GM21723 (cell line): ENCODE results near the gene CDYL2.
"Not testable (repeated sequence)": the region's sequence is repeated elsewhere in the genome, so short reads cannot be mapped to it uniquely, and the experiment has no call there.

ENCODE experiments used
- ATAC-seq: cut with Tn5 transposase; IDR thresholded peaks from one replicate; pipeline ENCODE4 v1.9.1; 2021; ENCODE audit warnings: mild to moderate bottlenecking, moderate library complexity; ENCODE audit not compliant: unreplicated experiment

The CDYL2 gene

GRCh38 chr16:80751167-80751566 is 53.2 kb downstream of the CDYL2 start:
- no peak for ATAC-seq

DNA sequence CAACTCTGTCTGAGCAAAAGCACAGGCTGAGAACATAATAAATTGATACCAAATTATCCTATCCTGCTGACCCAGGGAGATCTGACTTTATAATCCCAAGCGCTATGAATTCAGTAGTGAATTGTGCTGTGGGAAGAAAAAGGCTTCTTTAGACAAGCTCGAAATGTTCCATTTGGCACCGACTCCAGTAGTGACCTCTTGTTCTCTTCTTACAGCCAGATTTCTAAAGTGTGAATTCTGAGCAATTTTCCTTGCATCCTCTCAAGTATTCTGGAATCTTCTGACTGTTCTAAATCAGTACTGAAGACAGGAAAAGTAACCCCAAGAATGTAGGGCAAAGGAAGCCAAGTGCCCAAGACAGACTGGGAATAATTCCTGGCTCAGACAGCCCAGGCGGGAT is 58.2 kb downstream of the CDYL2 start:
- no peak for ATAC-seq

GRCh38 chr16:80744856-80745255 is 59.5 kb downstream of the CDYL2 start:
- ATAC-seq: no peak

GRCh38 chr16:80743772-80744171 is 60.6 kb downstream of the CDYL2 start:
- ATAC-seq: no peak

GRCh38 chr16:80743273-80743672 is 61.1 kb downstream of the CDYL2 start:
- ATAC-seq: no peak

DNA sequence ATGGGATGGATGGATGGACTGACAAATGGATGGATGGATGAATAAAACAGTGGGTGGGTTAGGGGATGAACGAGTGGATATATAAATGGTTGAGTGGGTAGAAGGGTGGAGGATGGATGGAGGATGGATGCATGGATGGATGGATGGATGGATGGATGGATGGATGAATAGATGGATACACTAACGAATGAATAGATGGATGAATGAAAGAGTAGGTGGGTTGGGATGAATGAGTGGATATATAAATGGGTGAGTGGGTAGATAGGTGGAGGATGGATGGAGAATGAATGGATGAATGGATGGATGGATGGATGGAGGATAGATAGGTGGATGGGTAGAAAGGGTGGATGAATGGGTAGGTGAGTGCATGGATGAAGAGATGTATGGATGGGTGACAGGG is 62.1 kb downstream of the CDYL2 start:
- ATAC-seq: no peak

DNA sequence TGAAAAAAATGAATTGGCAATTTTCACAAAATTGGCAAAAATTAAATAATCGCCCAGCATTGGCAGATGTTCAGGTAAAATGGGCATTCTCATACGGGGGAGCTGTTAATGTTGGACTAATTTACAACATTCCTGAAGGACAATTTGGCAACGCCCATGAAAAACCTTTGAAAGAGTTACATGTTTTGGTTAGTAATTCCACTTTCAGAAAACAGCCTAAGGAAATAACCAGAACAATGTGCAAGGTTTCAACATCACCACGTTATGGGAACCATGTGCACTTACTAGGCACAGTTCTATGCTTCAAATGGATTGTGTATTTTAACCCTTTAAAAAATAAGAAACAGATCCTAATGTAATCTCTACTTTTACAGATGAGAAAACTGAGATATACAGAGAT is 62.7 kb downstream of the CDYL2 start:
- no peak for ATAC-seq

DNA sequence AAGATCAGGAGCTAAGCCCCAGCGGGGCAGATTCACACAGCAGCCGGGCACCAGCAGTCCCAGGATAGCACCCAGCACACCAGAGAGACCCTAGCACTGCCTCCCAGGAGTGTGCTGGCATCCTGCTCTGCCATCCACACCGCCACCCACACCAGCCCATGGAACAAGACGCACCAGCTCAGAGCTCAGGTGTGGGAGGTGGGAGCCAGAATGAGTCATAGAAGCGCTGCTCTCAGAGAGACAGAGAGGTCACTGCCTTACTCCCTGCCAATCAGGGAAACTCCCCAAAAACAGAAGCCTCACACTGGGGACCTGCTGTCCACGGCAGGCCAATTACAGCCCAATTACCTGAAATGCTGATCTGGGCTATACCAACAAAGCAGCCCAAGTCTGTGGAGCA is 64.9 kb downstream of the CDYL2 start:
- no peak for ATAC-seq

DNA sequence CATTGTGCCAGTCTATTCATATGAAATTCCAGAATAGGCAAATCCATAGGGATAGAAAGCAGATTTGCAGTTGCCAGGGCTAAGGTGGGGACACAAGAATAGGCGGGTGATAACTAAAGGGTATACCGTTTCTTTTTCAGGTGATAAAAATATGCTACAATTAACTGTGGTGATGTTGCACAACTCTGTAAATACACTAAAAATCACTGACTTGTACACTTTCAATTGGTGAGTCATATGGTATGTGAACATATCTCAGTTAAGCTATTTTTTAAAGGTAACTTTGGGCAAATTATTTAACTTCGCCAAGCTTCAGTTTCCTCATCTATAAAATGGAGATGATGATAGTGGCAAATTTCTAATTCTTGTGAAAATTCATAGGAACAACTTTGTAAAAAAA is 65.9 kb downstream of the CDYL2 start:
- ATAC-seq: no peak

- no peak for ATAC-seq
Observed at GRCh38 chr16:80735846-80736245, 68.6 kb downstream of the CDYL2 start.

GRCh38 chr16:80733407-80733806 is 71.0 kb downstream of the CDYL2 start:
- no peak for ATAC-seq

DNA sequence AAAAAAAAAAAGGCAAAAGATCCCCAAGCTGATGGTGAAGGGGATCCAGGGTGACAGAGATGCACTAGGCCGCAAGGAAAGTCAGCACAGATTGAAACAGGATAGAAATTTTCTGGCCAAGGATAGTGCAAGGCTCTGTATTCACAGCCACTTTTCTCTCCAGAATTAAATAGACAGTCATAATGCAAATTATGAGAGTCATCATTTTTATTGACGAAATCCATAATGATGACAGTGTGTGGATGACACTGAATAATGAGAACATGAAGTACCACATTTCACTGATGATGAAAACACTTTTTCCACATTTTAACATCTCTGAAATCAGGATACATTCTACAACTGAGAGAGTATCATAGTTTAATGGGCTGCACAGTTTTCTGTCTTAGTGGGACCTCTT is 72.5 kb downstream of the CDYL2 start:
- no peak for ATAC-seq

DNA sequence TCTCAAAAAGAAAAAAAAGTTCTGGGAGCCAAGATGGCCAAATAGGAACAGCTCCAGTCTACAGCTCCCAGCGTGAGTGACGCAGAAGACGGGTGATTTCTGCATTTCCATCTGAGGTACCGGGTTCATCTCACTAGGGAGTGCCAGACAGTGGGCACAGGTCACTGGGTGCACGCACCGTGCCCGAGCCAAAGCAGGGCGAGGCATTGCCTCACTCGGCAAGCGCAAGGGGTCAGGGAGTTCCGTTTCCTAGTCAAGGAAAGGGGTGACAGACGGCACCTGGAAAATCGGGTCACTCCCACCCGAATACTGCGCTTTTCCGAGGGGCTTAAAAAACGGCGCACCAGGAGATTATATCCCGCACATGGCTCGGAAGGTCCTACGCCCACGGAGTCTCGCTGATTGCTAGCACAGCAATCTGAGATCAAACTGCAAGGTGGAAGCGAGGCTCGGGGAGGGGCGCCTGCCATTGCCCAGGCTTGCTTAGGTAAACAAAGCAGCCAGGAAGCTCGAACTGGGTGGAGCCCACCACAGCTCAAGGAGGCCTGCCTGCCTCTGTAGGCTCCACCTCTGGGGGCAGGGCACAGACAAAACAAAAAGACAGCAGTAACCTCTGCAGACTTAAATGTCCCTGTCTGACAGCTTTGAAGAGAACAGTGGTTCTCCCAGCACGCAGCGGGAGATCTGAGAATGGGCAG is 77.2 kb downstream of the CDYL2 start:
- not testable (repeated sequence) for ATAC-seq

- no peak for ATAC-seq
Observed at GRCh38 chr16:80725566-80726162, 78.7 kb downstream of the CDYL2 start.

- ATAC-seq: no peak
Observed at GRCh38 chr16:80723981-80724380, 80.4 kb downstream of the CDYL2 start.

DNA sequence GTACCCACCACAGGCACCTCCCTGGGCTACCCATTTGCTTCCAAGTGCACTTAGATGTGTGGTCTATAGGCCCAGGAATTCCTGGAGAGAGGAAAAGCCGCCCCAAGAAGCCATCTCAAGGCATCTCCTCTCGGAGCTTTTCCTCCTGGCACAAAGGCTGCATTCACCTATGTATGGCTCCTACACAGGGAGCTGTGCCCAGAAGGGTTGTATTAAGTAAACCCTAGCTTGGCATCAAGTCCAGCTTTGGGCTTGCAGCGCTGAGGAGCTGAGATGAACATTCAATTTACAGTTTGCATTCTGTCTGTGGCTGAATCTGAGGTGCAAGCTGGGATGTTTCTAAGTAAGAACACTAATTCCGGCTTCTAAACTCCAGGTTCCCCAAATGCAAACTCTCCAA is 81.3 kb downstream of the CDYL2 start:
- ATAC-seq: no peak

DNA sequence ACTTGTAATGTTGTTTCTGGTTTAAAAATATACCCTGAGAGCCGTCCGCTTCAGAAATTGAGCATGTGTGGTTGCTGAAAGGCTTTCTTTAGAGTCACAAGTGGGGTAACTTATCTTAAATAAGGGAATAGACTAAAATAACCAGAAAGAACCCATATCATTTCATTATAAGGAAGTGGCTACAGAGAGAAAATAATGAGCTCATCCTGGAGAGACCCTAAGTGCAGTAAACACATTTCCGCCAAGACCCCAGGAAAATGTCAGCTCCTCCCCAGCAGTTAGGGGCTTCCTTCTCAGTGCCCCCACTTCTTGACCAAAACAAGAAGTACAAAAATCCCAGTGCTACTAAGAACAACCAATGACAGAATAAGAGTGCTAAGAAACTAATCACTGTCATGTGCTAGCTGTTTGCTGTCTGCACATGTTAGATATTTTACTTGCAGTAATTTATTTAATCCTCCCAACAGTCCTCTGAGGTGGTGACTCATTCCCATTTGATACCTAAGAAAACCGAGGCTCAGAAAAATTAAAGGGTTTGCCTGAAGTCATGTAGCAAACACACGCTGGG is 83.5 kb downstream of the CDYL2 start:
- no peak for ATAC-seq

DNA sequence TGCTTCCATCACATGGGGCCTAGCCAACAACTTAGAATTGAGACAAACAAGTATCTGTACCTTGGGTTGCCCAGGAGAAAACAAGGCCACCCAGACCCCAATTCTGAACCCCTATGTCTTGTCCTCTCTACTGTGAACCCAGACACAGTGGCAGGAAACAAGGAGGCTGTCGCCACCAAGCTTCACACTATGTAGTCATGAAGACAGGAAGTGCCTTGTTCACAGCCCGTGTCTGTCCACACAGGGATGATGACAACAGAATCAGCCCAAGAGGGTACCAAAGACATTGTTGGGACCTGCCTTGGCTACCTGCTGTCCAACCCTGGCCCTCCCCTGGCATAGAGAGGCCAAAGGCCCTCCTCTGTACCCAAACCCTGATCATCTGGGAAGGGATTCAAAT is 84.8 kb downstream of the CDYL2 start:
- ATAC-seq: no peak

- ATAC-seq: no peak
Observed at GRCh38 chr16:80718480-80719220, 85.7 kb downstream of the CDYL2 start.

- no peak for ATAC-seq
Observed at GRCh38 chr16:80717611-80718010, 86.8 kb downstream of the CDYL2 start.

GRCh38 chr16:80716564-80717139 is 87.7 kb downstream of the CDYL2 start:
- no peak for ATAC-seq

GRCh38 chr16:80711406-80711805 is 93.0 kb downstream of the CDYL2 start:
- ATAC-seq: no peak
